GM19238 (cell line): ENCODE data around the gene SPAG6.
"Not testable (repeated sequence)": the region's sequence is repeated elsewhere in the genome, so short reads cannot be mapped to it uniquely, and the experiment has no call there.

Experiments
- DNase-seq: peaks from one replicate; pipeline ENCODE4 v3.0.0; 2011; ENCODE audit warnings: low spot score; ENCODE audit not compliant: insufficient read length

The SPAG6 gene

GRCh38 chr10:22341190-22341925, 3.9 kb upstream of the SPAG6 start:
- no peak for DNase-seq

DNA sequence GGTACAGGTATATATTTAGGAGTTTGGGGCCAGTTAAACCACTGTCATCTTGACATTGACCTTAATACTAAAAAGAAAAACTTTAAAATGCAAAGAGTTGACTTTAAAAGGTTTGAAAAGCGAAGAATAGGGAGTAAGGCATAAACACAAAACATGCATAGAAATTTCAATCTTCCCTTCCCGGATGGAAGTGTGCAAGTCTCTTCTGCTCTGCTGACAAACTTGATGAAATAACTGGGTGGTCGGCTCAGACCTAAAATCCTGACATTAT, 3.4 kb upstream of the SPAG6 start:
- DNase-seq, result no peak

GRCh38 chr10:22342421-22342820, 2.9 kb upstream of the SPAG6 start:
- DNase-seq, result no peak

DNA sequence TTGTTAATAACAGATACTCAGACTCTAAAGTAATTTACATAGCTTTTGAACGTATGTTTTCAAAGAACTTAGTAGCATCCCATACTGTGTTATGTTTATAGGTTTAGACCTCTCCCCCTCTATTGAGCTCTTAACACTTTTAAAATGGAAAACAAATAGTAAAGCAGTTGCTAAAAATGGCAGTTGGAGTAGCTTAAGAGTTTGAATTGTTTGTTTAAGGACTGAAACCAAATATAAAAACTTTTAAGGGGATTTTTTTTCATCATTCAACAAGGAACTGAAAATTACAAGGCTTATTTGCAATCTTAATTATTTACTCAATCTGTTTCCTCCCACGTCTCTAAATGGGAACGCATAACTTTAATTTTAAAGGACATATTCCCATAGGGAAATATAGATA, 1.6 kb upstream of the SPAG6 start:
- DNase-seq, result no peak

DNA sequence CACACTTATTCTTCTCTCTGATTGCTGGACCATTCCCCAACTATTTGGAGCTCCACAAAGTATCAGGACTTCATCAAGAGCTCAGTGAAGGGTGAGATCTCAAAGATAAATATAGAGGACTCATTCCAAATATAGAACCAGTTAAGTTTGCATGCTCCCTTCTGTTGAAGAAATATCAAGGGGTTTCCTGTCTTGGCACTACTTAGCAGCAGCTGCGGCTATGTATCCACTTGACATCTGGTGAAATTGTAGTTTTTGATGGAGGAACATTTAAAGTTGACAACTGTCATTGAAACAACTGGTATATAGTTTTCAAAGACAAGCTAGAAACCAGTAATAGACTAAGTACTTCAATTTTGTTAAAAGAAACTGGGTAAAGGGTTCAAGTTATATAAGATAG, 1.0 kb upstream of the SPAG6 start:
- no peak for DNase-seq

DNA sequence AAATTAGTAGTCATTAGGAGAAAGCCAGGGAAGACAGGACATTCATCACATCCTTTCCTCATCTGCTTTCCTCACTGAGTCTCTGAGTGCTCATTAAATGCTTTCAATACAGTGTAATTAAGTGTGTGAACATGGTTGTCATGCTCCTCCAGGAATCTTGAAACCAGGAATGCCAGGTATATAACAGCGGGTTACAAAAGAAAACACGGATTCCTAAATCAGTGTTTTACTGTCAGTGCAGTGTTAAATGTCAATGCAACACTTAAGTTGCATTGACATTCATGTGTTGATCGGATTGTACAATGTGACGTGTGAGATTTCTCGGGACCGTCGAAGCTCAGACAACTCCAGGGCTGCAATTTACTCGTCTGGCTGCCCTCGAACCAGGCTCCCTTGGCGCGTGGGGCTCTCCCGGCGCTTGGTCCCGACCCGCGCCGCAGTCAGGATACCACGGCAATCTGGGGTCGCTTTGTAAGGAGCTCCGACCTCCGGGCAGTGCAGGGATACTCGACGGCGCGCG, 455 bp upstream of the SPAG6 start:
- DNase-seq, result no peak

GRCh38 chr10:22346096-22346661, 883 bp downstream of the SPAG6 start:
- DNase-seq, result no peak

DNA sequence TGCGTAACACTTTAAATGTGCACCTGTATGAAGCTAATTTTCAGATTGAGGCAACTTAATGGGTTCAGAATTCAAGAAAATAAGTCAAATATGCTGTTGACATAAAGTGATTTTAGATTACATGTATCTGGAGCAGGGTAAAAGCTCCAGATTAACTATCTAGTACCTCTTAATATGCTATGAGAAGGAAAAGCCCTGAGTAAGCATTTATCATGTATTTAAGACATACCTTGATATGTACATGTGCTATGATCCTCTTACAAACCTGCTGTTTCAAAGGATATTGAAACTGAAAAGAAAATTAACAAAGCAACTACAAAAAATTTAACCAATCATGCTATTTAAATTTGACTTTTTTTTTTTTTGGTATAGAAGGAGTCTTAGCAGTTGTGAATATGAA, 4.5 kb downstream of the SPAG6 start:
- no peak for DNase-seq

- no peak for DNase-seq
Observed at GRCh38 chr10:22351131-22351703, 5.9 kb downstream of the SPAG6 start.

GRCh38 chr10:22356324-22356873, 11.1 kb downstream of the SPAG6 start:
- no peak for DNase-seq

DNA sequence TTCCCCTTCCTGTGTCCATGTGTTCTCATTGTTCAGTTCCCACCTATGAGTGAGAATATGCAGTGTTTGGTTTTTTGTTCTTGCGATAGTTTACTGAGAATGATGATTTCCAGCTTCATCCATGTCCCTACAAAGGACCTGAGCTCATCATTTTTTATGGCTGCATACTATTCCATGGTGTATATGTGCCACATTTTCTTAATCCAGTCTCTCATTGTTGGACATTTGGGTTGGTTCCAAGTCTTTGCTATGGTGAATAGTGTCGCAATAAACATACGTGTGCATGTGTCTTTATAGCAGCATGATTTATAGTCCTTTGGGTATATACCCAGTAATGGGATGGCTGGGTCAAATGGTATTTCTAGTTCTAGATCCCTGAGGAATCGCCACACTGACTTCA, 12.5 kb downstream of the SPAG6 start:
- not testable (repeated sequence) for DNase-seq

DNA sequence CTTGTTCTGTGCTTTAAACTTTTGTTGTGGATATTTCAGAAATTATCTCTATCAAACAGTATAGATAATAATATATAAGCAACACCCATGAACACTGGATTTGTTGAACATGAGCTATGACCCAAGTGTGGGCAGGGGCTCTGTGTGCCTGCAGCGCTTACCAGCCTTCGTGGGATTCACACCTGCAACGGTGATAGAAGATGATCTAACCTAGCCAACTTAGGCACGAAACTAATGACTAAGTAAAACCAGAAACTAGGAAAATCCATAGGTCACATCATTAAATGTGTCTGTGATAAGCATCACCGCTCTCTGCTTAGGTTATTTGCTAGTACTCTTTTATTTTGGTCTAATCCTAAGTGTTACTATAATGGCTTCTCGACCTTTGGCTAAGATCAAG, 18.0 kb downstream of the SPAG6 start:
- no peak for DNase-seq

DNA sequence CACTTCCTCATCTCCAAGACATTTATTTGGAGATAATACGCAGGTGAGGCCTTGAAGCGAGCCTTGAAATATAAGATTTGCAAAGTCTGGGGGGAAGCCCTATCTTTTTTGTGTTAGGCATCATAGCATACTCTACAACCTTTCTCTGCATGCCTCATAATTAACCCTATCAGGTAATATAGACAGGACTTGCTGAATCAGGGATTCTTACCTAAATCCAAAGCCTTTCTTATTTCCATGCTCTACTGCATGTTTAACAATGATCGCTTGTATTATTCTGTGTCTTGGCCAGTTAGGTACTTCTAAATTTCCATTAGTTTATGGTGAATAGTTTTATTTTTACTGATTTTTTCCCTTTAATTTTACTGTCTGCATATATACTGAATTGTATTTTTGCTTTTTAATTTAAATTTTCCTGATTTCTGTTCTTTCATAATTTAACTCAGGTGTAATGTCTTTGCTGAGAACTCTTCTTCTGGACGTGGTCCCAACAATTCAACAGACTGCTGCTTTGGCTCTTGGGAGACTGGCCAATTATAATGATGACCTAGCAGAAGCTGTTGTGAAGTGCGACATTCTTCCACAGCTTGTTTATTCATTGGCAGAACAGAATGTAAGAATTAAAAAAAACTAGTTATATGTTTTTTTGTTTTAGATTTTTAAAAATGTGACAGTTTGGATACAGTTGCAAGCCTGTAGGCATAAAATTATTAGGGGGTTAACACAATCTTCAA, 19.3 kb downstream of the SPAG6 start:
- DNase-seq, result no peak

DNA sequence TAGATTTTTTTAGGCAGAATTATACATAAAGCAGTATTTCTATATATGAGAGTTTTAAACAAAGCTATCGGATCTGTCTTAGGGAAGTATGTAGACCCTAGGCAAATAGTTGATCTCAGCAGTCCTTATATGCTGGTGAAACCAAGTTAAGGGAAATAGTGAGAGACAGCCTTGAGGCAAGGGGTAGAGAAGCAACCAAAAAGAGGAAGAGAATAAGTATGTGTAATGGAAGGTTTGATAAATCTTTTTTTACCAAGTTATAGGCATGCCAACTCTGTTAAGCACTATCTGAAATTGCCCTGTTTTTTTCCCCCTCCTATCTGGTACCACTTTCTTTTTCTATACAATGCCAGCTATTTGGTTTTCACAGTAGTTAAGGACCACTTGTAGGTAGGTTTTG, 19.9 kb downstream of the SPAG6 start:
- DNase-seq, result no peak

GRCh38 chr10:22365644-22366434, 20.5 kb downstream of the SPAG6 start:
- DNase-seq, result no peak

GRCh38 chr10:22366435-22366703, 21.1 kb downstream of the SPAG6 start:
- no peak for DNase-seq

- DNase-seq, result no peak
Observed at GRCh38 chr10:22366771-22367170, 21.5 kb downstream of the SPAG6 start.

DNA sequence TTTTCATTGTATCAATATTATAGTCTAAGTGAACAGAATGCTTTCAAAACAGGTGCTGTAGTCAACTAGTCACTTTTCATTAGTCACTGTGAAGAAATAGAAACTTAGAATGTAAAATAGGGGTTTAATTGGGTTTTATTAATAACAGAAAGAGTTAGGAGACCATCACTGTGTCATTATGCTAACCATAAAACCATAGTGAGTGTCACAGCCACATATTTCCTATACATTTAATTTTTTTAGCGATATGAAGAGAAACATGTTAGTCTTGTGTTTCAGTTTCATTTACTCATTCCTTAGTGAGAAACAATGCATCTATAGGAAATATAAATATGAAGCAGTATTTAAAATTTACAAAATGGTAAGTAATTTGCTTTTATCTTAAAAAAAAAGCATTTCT, 22.2 kb downstream of the SPAG6 start:
- no peak for DNase-seq

GRCh38 chr10:22368402-22368801, 23.1 kb downstream of the SPAG6 start:
- DNase-seq, result no peak

DNA sequence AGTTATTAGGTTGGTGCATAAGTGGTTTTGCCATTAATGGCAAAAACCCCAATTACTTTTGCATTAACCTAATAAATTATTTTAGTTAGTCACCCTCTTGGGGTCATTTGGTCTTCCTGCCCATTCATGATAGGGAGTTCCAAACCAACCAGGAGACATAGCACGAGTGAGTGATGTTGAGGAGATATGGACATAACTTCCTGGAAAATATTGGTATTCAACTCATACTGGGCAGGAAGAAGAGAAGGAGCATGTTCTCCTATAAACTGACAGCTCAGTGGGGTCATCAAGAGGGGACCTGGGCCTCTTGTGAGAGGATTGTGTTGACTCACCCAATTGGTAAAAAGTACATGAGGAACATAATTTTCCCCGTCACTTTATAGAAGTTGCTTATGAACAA, 23.7 kb downstream of the SPAG6 start:
- no peak for DNase-seq

DNA sequence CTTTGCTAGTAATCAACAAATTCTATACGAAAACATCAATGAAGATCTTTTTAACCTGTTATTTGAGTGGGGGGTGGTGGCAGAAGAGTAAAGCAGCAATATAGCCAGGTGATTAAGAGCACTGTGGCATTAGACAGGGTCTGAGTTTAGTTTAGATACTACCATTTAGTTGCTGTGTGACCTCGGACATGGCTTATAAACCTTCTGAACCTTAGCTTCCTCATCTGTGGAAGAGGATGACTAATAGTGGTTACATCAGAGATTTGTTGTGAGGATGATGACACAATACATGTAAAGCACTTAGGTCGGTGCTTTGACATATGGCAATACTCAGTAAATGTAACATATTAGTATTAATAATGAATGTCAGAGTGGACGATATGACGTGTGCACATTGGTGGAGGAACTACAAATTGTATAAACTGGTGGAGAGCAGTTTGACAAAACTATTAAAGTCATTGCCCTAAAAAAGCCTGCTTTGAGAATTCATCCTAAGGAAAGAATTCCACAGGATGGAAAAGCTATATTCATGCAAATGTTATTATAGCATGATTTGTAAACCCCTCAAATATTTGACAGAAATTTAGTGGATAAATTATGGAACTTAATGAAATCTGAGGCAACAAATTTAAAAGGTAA, 24.3 kb downstream of the SPAG6 start:
- no peak for DNase-seq
